Right cardiac atrium (tissue), 5 donors: Measurements from ENCODE around the gene COPA. TPM values are rescaled to one million over a fixed set of nuclear protein-coding genes. Genes with fewer than 3 reads are reported as not detected.

ENCODE experiments used
- ATAC-seq, 2 donors: fragments of 200-7000 bp; cut with Tn5 transposase; one replicate each; pipeline versions ENCODE4 v1.8.0 to v1.9.1; 2020; ENCODE audit warnings: moderate library complexity in 2 of 2, mild to moderate bottlenecking in 1 of 2
- DNase-seq, 3 donors: peaks; one replicate each; pipeline ENCODE4 v3.0.0-alpha.2; 2020
- H3K27ac ChIP-seq: one replicate; pipeline ENCODE4 v1.5.1; 2013; ENCODE audit warnings: mild to moderate bottlenecking, low read length, control low read depth, moderate library complexity
- H3K27me3 ChIP-seq: one replicate; pipeline ENCODE4 v1.6.1; 2013; ENCODE audit not compliant: control insufficient read depth, insufficient read depth
- H3K4me1 ChIP-seq: one replicate; pipeline ENCODE4 v1.6.1; 2013; ENCODE audit warnings: low read length; ENCODE audit not compliant: control insufficient read depth, insufficient read depth
- H3K4me3 ChIP-seq: one replicate; pipeline ENCODE4 v1.5.1; 2013; ENCODE audit warnings: low read length, control low read depth
- H3K9me3 ChIP-seq: one replicate; pipeline ENCODE4 v1.6.1; 2013; ENCODE audit warnings: low read length; ENCODE audit not compliant: control insufficient read depth
- WGBS: extraction: QIAGEN DNeasy Blood & Tissue Kit; methylation state at CpG from one replicate; pipeline ENCODE4 v1.1.7; 2013; 5-methylcytosine and 5-hydroxymethylcytosine counted together
- intact Hi-C, 4 donors: fragments of 100-400 bp; cut with DNase I; formaldehyde crosslinking; loops; one replicate each; pipeline versions ENCODE4 v1.11.0 to v1.14.0; 2022 to 2023
- polyA plus RNA-seq: library from polyadenylated mRNA; stranded (reverse); fragments of 200-250 nt; gene quantifications from one replicate; pipeline ENCODE4 v1.2.3, GENCODE V29; 2013
- total RNA-seq, 4 donors: library from RNA; stranded (reverse); fragmentation: NEBNext Ultra II Directional; extraction: Animal tissue kit (Norgen Biotek cat#: 25700); gene quantifications; one replicate each; pipeline ENCODE4 v1.2.1, GENCODE V29; 2021
- donor health status: healthy with polysubstance abuse.
- donor health status: DM: no; HTN: yes; CAD: no.
- donor health status: DM: no; HTN: no; CAD: no.
- donor health status: DM: no; HTN: yes; CAD: no; lungs with severe emphysema.
- donor health status: DM: yes; HTN: yes; CAD: no.

COPA gene
- total and polyA plus RNA-seq, 5 donors: 69.1 to 140 (median 117) TPM

DNA sequence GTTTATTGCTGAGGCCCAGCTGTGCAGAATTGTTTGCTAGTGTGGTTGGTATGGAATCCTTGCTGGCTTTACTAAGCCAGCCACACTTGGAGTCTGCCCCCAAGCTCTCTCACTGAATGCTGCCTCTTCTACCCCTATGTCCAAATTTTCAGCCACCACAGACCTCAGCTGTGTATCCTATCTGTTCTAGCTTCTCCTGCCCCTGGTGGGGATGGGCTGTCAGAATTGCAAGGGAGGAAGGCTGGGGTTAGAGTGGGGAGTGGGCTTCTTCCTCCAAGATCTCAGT is 28.2 kb upstream of the COPA start:
- intact Hi-C loops: loop anchor here in 3 of 4 donors (10.0 kb wide), 3 partner anchors 266 to 286 kb away; partner anchors contain the start of genes IGSF8 (in 1 of the 3) and KCNJ9 (in 1 of the 3)
- no peak for ATAC-seq
- H3K4me1 ChIP-seq: peaks cover 7% of the 10 kb centered on the region
- no peaks in the 10 kb centered on the region for H3K9me3 ChIP-seq
- no peak overlapping the region for H3K27ac ChIP-seq
- H3K4me3 ChIP-seq: no peak overlapping the region
- no peak for DNase-seq
- H3K27me3 ChIP-seq: no peaks in the 10 kb centered on the region

- intact Hi-C loops: loop anchor here in 3 of 4 donors (10.0 kb wide), 3 partner anchors 266 to 286 kb away; partner anchors contain the start of genes IGSF8 (in 1 of the 3) and KCNJ9 (in 1 of the 3)
- H3K27ac ChIP-seq: no peak overlapping the region
- no peaks in the 10 kb centered on the region for H3K9me3 ChIP-seq
- peaks cover 7% of the 10 kb centered on the region for H3K4me1 ChIP-seq
- H3K4me3 ChIP-seq: no peak overlapping the region
- H3K27me3 ChIP-seq: no peaks in the 10 kb centered on the region
- DNase-seq (no peak), ATAC-seq (no peak)
- WGBS: 67% methylated on average over 42 of the region's 42 CpGs
Measured at GRCh38 chr1:160370561-160371345, 27.7 kb upstream of the COPA start.

GRCh38 chr1:160369087-160369486 is 26.0 kb upstream of the COPA start:
- intact Hi-C loops: no loop called here
- Histone ChIP-seq H3K9me3 (no peaks in the 10 kb centered on the region), H3K4me3 (no peak overlapping the region), H3K27me3 (no peaks in the 10 kb centered on the region), H3K27ac (no peak overlapping the region), H3K4me1 (no peaks in the 10 kb centered on the region)
- DNase-seq: no peak
- 82% methylated on average over 1 of the region's 1 CpG for WGBS
- ATAC-seq: no peak

GRCh38 chr1:160367934-160368923 is 25.2 kb upstream of the COPA start:
- no peak for DNase-seq
- no peak for ATAC-seq
- H3K4me1 ChIP-seq: no peaks in the 10 kb centered on the region
- H3K27me3 ChIP-seq: no peaks in the 10 kb centered on the region
- intact Hi-C loops: no loop called here
- H3K4me3 ChIP-seq: no peak overlapping the region
- H3K27ac ChIP-seq: no peak overlapping the region
- no peaks in the 10 kb centered on the region for H3K9me3 ChIP-seq
- WGBS: 80% methylated on average over 4 of the region's 4 CpGs

DNA sequence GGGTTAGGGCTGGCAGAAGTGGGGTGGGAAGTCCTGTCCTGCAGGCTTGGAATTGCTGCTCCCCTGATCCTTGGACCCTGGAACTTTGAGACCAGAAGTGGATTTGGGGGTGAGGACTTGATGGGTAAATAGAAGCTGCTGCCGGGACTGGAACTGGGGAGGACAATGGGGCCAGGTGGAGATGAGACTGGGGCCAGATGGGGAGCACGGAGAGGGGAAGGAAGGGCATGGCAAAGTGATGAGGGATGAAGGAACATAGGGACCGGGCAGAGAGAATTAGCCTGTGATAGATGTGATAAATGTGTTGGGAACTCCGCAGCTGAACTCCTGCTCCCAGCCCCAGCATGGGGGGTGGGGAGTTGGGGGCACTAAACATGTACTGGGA is 24.5 kb upstream of the COPA start:
- WGBS: 31% methylated on average over 4 of the region's 4 CpGs
- H3K27ac ChIP-seq: no peak overlapping the region
- no peaks in the 10 kb centered on the region for H3K4me1 ChIP-seq
- DNase-seq (no peak), ATAC-seq (no peak)
- H3K4me3 ChIP-seq: no peak overlapping the region
- H3K27me3 ChIP-seq: no peaks in the 10 kb centered on the region
- intact Hi-C loops: no loop called here
- no peaks in the 10 kb centered on the region for H3K9me3 ChIP-seq

DNA sequence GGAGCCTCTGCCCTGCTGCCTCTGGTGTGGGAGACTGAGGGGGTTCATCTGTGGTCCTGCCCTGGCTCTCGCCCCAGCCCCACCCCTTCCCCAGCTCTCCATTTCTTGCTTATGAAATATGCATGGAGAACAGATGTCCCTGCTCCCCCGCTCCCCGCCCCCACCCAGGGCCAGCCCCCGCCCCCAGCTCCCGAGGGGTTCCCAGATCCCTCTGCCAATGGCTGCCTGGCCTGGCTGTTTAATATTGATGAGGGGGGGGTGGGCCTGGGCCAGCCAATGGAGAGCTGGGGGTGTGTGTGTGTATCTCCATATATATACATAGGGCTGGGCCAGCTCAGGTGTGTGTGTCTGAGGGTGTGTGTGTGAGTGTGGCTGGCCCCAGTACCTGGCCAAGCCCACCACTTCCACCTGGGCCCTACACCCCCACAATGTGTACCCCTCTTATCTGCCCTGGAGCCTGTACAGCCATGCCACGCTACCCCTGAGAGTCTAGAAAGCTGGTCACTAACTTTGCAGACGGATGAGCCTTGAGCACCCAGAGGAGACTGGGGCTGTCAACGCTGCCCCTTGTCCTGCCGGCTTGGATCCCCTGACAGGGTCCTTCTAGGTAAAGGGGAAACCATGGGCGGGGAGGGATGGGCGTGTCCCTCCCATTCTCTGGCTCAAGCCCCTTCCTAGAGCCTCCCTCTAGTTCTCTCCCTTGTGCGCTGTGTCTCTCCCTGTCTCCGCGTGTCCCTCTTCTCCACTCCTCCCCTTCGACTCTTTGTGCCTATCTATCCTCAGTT is 23.9 kb upstream of the COPA start, which contains the start of gene NHLH1:
Gene NHLH1, plus strand, starts transcription at position 341 of the 785 bp plus-strand sequence. CDS start 3,661 bp downstream, outside the sequence.
- Histone ChIP-seq H3K4me1 (no peaks in the 10 kb centered on the region), H3K4me3 (no peak within 1 kb of the TSS), H3K27ac (no peak within 1 kb of the TSS), H3K9me3 (no peaks in the 10 kb centered on the region), H3K27me3 (no peaks in the 10 kb centered on the region)
- 57% methylated on average over 15 of the region's 15 CpGs for WGBS
- no peak for DNase-seq
- intact Hi-C loops: no loop called here
- ATAC-seq: no peak

- Histone ChIP-seq H3K27ac (no peak overlapping the region), H3K9me3 (no peaks in the 10 kb centered on the region), H3K27me3 (no peaks in the 10 kb centered on the region), H3K4me3 (no peak overlapping the region), H3K4me1 (no peaks in the 10 kb centered on the region)
- intact Hi-C loops: no loop called here
- no peak for DNase-seq
- no peak for ATAC-seq
- 100% methylated on average over 1 of the region's 1 CpG for WGBS
Measured at GRCh38 chr1:160365325-160365724, 22.3 kb upstream of the COPA start.

DNA sequence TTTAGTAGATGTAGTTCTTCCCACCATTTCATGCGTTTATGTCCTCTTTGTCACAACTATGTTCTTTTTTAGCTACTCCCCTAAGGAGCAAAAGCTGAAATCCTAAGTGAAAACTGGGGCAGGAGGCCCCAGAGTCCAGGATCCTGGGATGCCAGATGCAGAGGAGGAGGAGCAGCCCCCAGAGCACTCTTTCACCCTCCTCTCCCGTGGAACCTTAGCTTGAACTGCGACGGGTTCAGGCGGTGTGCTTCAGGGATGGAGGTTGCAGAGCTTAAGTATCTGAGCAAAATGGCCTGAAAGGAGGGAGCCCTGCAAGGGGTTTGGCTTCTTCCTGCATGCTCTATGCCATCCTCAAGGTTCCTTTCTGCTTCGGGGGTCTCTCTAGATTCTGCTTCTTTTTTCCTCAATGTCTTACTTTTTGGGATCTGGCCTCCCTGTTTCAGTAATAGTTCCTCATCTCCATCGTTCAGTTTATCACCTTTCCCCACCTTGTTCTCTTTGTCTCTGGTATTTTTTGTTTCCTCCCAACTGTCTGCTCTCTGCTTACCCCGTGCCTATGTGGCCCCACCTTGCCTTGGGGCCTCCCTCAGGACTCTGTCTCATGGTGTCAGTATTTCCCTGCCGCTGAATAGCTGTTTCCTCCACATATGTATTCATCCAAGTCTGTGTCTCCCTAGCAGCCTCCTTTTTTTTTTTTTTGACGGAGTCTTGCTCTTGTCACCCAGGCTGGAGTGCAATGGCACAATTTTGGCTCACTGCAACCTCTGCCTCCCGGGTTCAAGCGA is 21.1 kb upstream of the COPA start:
- ATAC-seq: no peak
- no peaks in the 10 kb centered on the region for H3K27me3 ChIP-seq
- DNase-seq: no peak
- no peaks in the 10 kb centered on the region for H3K4me1 ChIP-seq
- intact Hi-C loops: no loop called here
- 69% methylated on average over 12 of the region's 12 CpGs for WGBS
- H3K9me3 ChIP-seq: no peaks in the 10 kb centered on the region
- no peak overlapping the region for H3K4me3 ChIP-seq
- H3K27ac ChIP-seq: no peak overlapping the region

DNA sequence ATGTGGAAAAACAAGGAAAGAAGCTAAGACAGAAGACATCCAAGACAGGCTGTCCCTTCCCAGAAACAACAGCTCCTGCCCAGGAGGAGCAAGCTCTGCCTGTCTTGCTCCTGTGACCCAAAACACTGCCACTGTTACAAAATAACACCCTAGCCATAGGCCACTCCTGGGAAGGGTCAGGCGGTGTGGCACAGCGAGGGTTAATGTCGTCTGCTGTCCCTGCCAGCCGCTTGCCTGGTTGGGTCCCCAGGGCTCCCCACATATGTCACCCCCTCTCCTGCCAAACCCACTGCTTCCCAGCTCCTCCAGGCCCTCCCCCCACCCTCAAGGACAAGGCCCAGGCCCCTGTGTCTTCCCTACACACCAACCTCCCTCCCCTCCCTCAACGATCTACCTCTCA is 20.0 kb upstream of the COPA start:
- H3K4me3 ChIP-seq: no peak overlapping the region
- ATAC-seq (no peak), DNase-seq (no peak)
- WGBS: 50% methylated on average over 5 of the region's 5 CpGs
- H3K9me3 ChIP-seq: no peaks in the 10 kb centered on the region
- no peaks in the 10 kb centered on the region for H3K4me1 ChIP-seq
- H3K27ac ChIP-seq: no peak overlapping the region
- H3K27me3 ChIP-seq: no peaks in the 10 kb centered on the region
- intact Hi-C loops: no loop called here
